GM12878 (cell line): Measurements from ENCODE around the gene LIF. TPM values are rescaled to one million over a fixed set of nuclear protein-coding genes. Genes with fewer than 3 reads are reported as not detected.

ENCODE experiments used
- ATAC-seq: fragments of 200-7000 bp; cut with Tn5 transposase; 3 replicates; pipeline ENCODE4 v1.9.1; 2020; ENCODE audit warnings: mild to moderate bottlenecking, moderate library complexity
- BruUV-seq: library from RNA; stranded (reverse); fragments of 400-500 nt; replicated peaks from 2 replicates; lab custom pipeline; 2021; lab: Mats Ljungman, UMichigan
- CTCF ChIA-PET: fragments of 300-600 bp; sonication (Branson Sonifier 250); formaldehyde crosslinking; extraction: SDS; loops from one replicate; lab custom pipeline; 2021; ENCODE audit warnings: inconsistent platforms; lab: Yijun Ruan, JAX
- POLR2A ChIA-PET: fragments of 350-600 bp; formaldehyde crosslinking; extraction: SDS; loops from one replicate; lab custom pipeline; 2021; ENCODE audit warnings: inconsistent platforms; lab: Charles Lee
- RAD21 ChIA-PET: fragments of 300-600 bp; sonication (Branson Sonifier 250); formaldehyde crosslinking; loops from one replicate; lab custom pipeline; 2023; ENCODE audit warnings: antibody characterized with exemption; ENCODE audit not compliant: unreplicated experiment; lab: Charles Lee
- SMC1A ChIA-PET: fragments of 300-600 bp; sonication (Branson Sonifier 250); formaldehyde crosslinking; loops from one replicate; lab custom pipeline; 2023; ENCODE audit not compliant: unreplicated experiment, uncharacterized antibody; lab: Charles Lee
- DNase-seq: peaks from one replicate; pipeline ENCODE4 v3.0.0-alpha.2; 2011; ENCODE audit warnings: low read depth, low spot score
- FAIRE-seq: peaks from 3 replicates; lab custom pipeline; 2011; peaks lifted over from hg19 to GRCh38; lab: Jason Lieb, UNC
- H2AFZ ChIP-seq: 2 replicates; pipeline ENCODE4 v1.6.0; 2011; ENCODE audit warnings: low read depth, low read length, control low read depth; ENCODE audit not compliant: control insufficient read depth
- H3K27ac ChIP-seq: 2 replicates; pipeline ENCODE4 v1.5.1; 2011; ENCODE audit warnings: control low read depth; ENCODE audit not compliant: control insufficient read depth, insufficient read depth
- H3K27me3 ChIP-seq, 2 experiments: replicated peaks in 1 of 2; 2 replicates each; pipeline versions ENCODE4 v1.6.0 to v1.6.1; 2011; ENCODE audit warnings: low read length in 1 of 2; ENCODE audit not compliant: control insufficient read depth in 2 of 2, insufficient read depth in 2 of 2
- H3K36me3 ChIP-seq, 2 experiments: 2 replicates each; pipeline ENCODE4 v1.5.1; 2011; ENCODE audit warnings: low read length in 1 of 2; ENCODE audit not compliant: control insufficient read depth in 2 of 2, insufficient read depth in 2 of 2
- H3K4me1 ChIP-seq: 2 replicates; pipeline ENCODE4 v1.6.1; 2011; ENCODE audit warnings: mild to moderate bottlenecking, low read length, moderate library complexity, mixed read lengths; ENCODE audit not compliant: control insufficient read depth, insufficient read depth
- H3K4me2 ChIP-seq: 2 replicates; pipeline ENCODE4 v1.6.0; 2011; ENCODE audit warnings: control low read depth; ENCODE audit not compliant: control insufficient read depth, insufficient read depth
- H3K4me3 ChIP-seq: fragments of 200-600 bp; sonication (generic); 2 replicates; pipeline ENCODE4 v1.5.1; 2016
- H3K79me2 ChIP-seq: 2 replicates; pipeline ENCODE4 v1.6.0; 2011; ENCODE audit warnings: low read length; ENCODE audit not compliant: control insufficient read depth, insufficient read depth
- H3K9ac ChIP-seq: 2 replicates; pipeline ENCODE4 v1.8.0; 2011; ENCODE audit warnings: low read length, control low read depth, mixed read lengths; ENCODE audit not compliant: control insufficient read depth, insufficient read depth
- H3K9me3 ChIP-seq: replicated peaks from 3 replicates; pipeline ENCODE4 v1.5.1; 2011; ENCODE audit warnings: mild to moderate bottlenecking, low read length; ENCODE audit not compliant: control insufficient read depth, insufficient read depth
- H4K20me1 ChIP-seq: 2 replicates; pipeline ENCODE4 v1.6.0; 2011; ENCODE audit not compliant: control insufficient read depth, insufficient read depth
- MTA3 ChIP-seq: IDR thresholded peaks from 2 replicates; pipeline ENCODE4 v1.6.1; 2012; ENCODE audit warnings: low read length, inconsistent platforms, borderline replicate concordance
- RCOR1 ChIP-seq: conservative IDR thresholded peaks from 2 replicates; pipeline ENCODE4 v1.6.1; 2012; ENCODE audit warnings: low read depth, low read length, improper control_type of control experiment
- TCF7 ChIP-seq: IDR thresholded peaks from 2 replicates; pipeline ENCODE4 v1.6.1; 2014; ENCODE audit warnings: antibody characterized with exemption, borderline replicate concordance
- ZNF217 ChIP-seq: fragments of 450-650 bp; IDR thresholded peaks from 2 replicates; pipeline ENCODE4 v1.6.1; 2017; ENCODE audit warnings: antibody characterized with exemption, mild to moderate bottlenecking
- WGBS: methylation state at CpG from one replicate; pipeline ENCODE4 v1.1.6; 2016; ENCODE audit warnings: low lambda C conversion rate; ENCODE audit not compliant: insufficient replicate concordance, insufficient coverage; ENCODE audit errors: missing lambda C conversion rate; 5-methylcytosine and 5-hydroxymethylcytosine counted together
- in situ Hi-C: fragments of 300-500 bp; cut with MboI; formaldehyde crosslinking; loops from 9 replicates; pipeline ENCODE4 v1.14.3; 2018; ENCODE audit warnings: mixed read lengths
- intact Hi-C: fragments of 100-400 bp; cut with micrococcal nuclease; formaldehyde crosslinking; loops from one replicate; pipeline ENCODE4 v1.14.2; 2022; ENCODE audit not compliant: unreplicated experiment
- polyA plus RNA-seq, 11 experiments: library from polyadenylated mRNA; depleted of rRNA in 4 of 11; unstranded in 6 of 11; stranded (reverse) in 5 of 11; fragments of >200 nt; fragmentation: Nextera tagmentation in 4 of 11; fragmentation: Illumina TruSeq in 1 of 11; extraction: Ambion mirVana in 4 of 11; extraction: Trizol in 1 of 11; gene quantifications; 1 replicate in 1 of 11; 2 replicates in 10 of 11; pipeline versions ENCODE4 v1.2.1 to v1.2.3, GENCODE V29; 2011 to 2016; ENCODE audit warnings: inconsistent platforms in 2 of 11, missing spikeins in 2 of 11, low read depth in 1 of 11
- total RNA-seq, 4 experiments: library from RNA; depleted of rRNA in 3 of 4; stranded (reverse); fragments of >200 nt in 3 of 4; fragmentation: Illumina TruSeq in 1 of 4; extraction: Trizol in 1 of 4; gene quantifications; 2 replicates each; pipeline versions ENCODE4 v1.2.1 to v1.2.3, GENCODE V29; 2013 to 2021
- TF ChIP-seq, protein P1 (sequence below): IDR thresholded peaks from 2 replicates; pipeline ENCODE4 v1.6.1; 2012; ENCODE audit warnings: improper control_type of control experiment, low read depth, low read length; ENCODE audit not compliant: insufficient replicate concordance
- TF ChIP-seq, protein P2 (sequence below): fragments of 150-350 bp; IDR thresholded peaks from 2 replicates; pipeline ENCODE4 v1.6.1; 2014; ENCODE audit warnings: mild to moderate bottlenecking, low read depth, low read length

The LIF gene
- total and polyA plus RNA-seq, 10 of the 15 experiments (the other 5 are each of a cell fraction or from before 2014, with no cell fraction given) = 0.05 to 3.4 (median 0.97) TPM

DNA sequence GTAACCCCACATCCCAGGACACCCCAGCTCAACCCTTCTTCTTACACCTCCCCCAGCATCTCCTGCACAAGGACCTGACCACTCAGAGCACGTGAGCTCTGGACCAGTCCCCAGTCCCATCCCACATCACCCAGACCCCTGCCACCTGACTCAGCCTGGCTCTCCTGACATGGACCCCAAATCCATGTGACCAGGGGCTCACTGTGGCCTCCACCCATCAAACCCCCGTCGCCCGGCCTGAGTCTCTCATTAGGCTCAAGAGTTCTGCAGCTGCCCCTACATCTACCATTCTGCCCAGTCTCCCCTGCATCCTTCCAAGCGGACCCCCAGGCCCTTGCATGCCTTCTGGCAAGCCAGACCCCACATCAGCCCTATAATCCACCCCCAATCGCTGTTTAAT lies 1.9 kb upstream of the LIF start:
- Histone ChIP-seq H3K4me1 (peaks cover 10% of the 10 kb centered on the region), H2AFZ (no peak overlapping the region), H3K27ac (no peak overlapping the region), H3K4me3 (no peak overlapping the region), H3K36me3 (no peaks in the 10 kb centered on the region), H3K9me3 (no peaks in the 10 kb centered on the region), H3K9ac (no peak overlapping the region), H3K79me2 (no peaks in the 10 kb centered on the region), H3K27me3 (peaks cover 3 to 4% of the 10 kb centered on the region in 2 experiments; a peak in 2 of 4 replicates), H3K4me2 (no peak overlapping the region), H4K20me1 (no peaks in the 10 kb centered on the region)
- ChIA-PET SMC1A (no interaction called here), RAD21 (interaction anchor here (0.8 kb wide), 1 partner anchor 149 kb away, joined by 3 read pairs; no protein-coding TSS in a partner anchor), POLR2A (no interaction called here), CTCF (no interaction called here)
- in situ Hi-C loops = no loop called here
- DNase-seq (no peak), FAIRE-seq (no peak), ATAC-seq (no peak)
- WGBS = 24% methylated on average over 6 of the region's 6 CpGs
- no peak for TF ChIP-seq RCOR1
- TF ChIP-seq, protein P1, sequence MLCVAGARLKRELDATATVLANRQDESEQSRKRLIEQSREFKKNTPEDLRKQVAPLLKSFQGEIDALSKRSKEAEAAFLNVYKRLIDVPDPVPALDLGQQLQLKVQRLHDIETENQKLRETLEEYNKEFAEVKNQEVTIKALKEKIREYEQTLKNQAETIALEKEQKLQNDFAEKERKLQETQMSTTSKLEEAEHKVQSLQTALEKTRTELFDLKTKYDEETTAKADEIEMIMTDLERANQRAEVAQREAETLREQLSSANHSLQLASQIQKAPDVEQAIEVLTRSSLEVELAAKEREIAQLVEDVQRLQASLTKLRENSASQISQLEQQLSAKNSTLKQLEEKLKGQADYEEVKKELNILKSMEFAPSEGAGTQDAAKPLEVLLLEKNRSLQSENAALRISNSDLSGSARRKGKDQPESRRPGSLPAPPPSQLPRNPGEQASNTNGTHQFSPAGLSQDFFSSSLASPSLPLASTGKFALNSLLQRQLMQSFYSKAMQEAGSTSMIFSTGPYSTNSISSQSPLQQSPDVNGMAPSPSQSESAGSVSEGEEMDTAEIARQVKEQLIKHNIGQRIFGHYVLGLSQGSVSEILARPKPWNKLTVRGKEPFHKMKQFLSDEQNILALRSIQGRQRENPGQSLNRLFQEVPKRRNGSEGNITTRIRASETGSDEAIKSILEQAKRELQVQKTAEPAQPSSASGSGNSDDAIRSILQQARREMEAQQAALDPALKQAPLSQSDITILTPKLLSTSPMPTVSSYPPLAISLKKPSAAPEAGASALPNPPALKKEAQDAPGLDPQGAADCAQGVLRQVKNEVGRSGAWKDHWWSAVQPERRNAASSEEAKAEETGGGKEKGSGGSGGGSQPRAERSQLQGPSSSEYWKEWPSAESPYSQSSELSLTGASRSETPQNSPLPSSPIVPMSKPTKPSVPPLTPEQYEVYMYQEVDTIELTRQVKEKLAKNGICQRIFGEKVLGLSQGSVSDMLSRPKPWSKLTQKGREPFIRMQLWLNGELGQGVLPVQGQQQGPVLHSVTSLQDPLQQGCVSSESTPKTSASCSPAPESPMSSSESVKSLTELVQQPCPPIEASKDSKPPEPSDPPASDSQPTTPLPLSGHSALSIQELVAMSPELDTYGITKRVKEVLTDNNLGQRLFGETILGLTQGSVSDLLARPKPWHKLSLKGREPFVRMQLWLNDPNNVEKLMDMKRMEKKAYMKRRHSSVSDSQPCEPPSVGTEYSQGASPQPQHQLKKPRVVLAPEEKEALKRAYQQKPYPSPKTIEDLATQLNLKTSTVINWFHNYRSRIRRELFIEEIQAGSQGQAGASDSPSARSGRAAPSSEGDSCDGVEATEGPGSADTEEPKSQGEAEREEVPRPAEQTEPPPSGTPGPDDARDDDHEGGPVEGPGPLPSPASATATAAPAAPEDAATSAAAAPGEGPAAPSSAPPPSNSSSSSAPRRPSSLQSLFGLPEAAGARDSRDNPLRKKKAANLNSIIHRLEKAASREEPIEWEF = no peak
- no peak for TF ChIP-seq ZNF217
- TF ChIP-seq, protein P2, sequence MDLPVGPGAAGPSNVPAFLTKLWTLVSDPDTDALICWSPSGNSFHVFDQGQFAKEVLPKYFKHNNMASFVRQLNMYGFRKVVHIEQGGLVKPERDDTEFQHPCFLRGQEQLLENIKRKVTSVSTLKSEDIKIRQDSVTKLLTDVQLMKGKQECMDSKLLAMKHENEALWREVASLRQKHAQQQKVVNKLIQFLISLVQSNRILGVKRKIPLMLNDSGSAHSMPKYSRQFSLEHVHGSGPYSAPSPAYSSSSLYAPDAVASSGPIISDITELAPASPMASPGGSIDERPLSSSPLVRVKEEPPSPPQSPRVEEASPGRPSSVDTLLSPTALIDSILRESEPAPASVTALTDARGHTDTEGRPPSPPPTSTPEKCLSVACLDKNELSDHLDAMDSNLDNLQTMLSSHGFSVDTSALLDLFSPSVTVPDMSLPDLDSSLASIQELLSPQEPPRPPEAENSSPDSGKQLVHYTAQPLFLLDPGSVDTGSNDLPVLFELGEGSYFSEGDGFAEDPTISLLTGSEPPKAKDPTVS = no peak
- no peak for TF ChIP-seq MTA3
- TF ChIP-seq TCF7 = no peak
- intact Hi-C loops = no loop called here
- no TSS peak for BruUV-seq
